ENCODE data around the gene IFFO2.

GRCh38 chr1:18866846-18867245, 89.6 kb downstream of the IFFO2 start:
- no peak for TF ChIP-seq EZH2 (optimal IDR thresholded peaks at IDR 0.05; ENCODE audit: low read depth, low read length)
- TF ChIP-seq, protein P1, sequence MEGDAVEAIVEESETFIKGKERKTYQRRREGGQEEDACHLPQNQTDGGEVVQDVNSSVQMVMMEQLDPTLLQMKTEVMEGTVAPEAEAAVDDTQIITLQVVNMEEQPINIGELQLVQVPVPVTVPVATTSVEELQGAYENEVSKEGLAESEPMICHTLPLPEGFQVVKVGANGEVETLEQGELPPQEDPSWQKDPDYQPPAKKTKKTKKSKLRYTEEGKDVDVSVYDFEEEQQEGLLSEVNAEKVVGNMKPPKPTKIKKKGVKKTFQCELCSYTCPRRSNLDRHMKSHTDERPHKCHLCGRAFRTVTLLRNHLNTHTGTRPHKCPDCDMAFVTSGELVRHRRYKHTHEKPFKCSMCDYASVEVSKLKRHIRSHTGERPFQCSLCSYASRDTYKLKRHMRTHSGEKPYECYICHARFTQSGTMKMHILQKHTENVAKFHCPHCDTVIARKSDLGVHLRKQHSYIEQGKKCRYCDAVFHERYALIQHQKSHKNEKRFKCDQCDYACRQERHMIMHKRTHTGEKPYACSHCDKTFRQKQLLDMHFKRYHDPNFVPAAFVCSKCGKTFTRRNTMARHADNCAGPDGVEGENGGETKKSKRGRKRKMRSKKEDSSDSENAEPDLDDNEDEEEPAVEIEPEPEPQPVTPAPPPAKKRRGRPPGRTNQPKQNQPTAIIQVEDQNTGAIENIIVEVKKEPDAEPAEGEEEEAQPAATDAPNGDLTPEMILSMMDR (IDR thresholded peaks at IDR 0.05; ENCODE audit: low read length): no peak

Data from MM.1S (cell line).